HCT116 (cell line): ENCODE measurements around the gene TTC21B.

Experiments used
- CEBPB ChIP-seq: IDR thresholded peaks from 2 replicates; pipeline ENCODE4 v1.6.1; 2012; ENCODE audit warnings: low read depth
- ELF1 ChIP-seq: IDR thresholded peaks from 2 replicates; pipeline ENCODE4 v1.6.1; 2012; ENCODE audit warnings: low read depth, borderline replicate concordance
- EZH2 ChIP-seq: fragments of 200-600 bp; sonication (generic); IDR thresholded peaks from 2 replicates; pipeline ENCODE4 v1.6.1; 2017; ENCODE audit warnings: antibody characterized with exemption, mixed run types
- EZH2phosphoT487 ChIP-seq: fragments of 200-600 bp; IDR thresholded peaks from 2 replicates; pipeline ENCODE4 v1.6.1; 2018; ENCODE audit warnings: antibody characterized with exemption, borderline replicate concordance
- POLR2AphosphoS5 ChIP-seq: IDR thresholded peaks from 2 replicates; pipeline ENCODE4 v1.6.1; 2011; ENCODE audit warnings: mild to moderate bottlenecking, low read depth, low read length, moderate library complexity
- TF ChIP-seq, protein P1 (sequence below), 3 experiments: fragments of 200-600 bp in 1 of 3; sonication (generic) in 1 of 3; IDR thresholded peaks in 2 of 3; conservative IDR thresholded peaks in 1 of 3; 2 replicates each; pipeline ENCODE4 v1.5.1; 2012 to 2017; ENCODE audit warnings: low read depth in 2 of 3, low read length in 2 of 3, antibody characterized with exemption in 1 of 3, borderline replicate concordance in 1 of 3, control low read depth in 1 of 3, mild to moderate bottlenecking in 1 of 3, mixed read lengths in 1 of 3, mixed run types in 1 of 3, moderate library complexity in 1 of 3; ENCODE audit not compliant: insufficient read depth in 1 of 3
- TF ChIP-seq, protein P2 (sequence below): IDR thresholded peaks from 2 replicates; pipeline ENCODE4 v1.6.1; 2012; ENCODE audit warnings: low read depth
- TF ChIP-seq, protein P3 (sequence below): IDR thresholded peaks from 2 replicates; pipeline ENCODE4 v1.6.1; 2011; ENCODE audit warnings: mild to moderate bottlenecking, low read length, moderate library complexity; ENCODE audit not compliant: insufficient replicate concordance; ENCODE audit errors: extremely low read depth

DNA sequence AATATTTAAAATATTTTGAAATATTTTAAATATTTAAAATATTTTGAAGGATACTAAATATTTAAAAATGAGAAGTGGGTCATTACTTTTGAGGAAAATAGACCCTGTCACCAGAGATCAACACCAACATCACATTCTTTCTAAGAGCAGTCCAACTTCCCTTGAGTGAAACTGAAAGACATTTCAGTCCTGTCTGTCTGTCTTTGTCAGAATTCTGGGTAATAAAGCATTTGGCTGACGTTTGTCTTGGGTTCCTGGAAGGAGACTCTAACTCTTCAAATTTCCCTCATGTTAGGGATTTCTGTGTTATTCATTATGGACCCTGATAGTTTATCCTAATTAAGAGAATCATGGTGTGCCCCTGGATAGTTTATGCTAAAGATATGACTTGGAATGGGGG lies 32.8 kb downstream of the TTC21B start:
- TF ChIP-seq CEBPB (no peak), ELF1 (no peak), EZH2 (no peak), EZH2phosphoT487 (no peak), POLR2AphosphoS5 (no peak)
- TF ChIP-seq, protein P1, sequence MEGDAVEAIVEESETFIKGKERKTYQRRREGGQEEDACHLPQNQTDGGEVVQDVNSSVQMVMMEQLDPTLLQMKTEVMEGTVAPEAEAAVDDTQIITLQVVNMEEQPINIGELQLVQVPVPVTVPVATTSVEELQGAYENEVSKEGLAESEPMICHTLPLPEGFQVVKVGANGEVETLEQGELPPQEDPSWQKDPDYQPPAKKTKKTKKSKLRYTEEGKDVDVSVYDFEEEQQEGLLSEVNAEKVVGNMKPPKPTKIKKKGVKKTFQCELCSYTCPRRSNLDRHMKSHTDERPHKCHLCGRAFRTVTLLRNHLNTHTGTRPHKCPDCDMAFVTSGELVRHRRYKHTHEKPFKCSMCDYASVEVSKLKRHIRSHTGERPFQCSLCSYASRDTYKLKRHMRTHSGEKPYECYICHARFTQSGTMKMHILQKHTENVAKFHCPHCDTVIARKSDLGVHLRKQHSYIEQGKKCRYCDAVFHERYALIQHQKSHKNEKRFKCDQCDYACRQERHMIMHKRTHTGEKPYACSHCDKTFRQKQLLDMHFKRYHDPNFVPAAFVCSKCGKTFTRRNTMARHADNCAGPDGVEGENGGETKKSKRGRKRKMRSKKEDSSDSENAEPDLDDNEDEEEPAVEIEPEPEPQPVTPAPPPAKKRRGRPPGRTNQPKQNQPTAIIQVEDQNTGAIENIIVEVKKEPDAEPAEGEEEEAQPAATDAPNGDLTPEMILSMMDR (IDR thresholded peaks at IDR 0.05 in 2 of 3, conservative IDR thresholded peaks at IDR 0.05 in 1 of 3; ENCODE audit: borderline replicate concordance in 1 of 3, insufficient read depth in 1 of 3, low read depth in 2 of 3, low read length in 2 of 3), result no peak
- TF ChIP-seq, protein P2, sequence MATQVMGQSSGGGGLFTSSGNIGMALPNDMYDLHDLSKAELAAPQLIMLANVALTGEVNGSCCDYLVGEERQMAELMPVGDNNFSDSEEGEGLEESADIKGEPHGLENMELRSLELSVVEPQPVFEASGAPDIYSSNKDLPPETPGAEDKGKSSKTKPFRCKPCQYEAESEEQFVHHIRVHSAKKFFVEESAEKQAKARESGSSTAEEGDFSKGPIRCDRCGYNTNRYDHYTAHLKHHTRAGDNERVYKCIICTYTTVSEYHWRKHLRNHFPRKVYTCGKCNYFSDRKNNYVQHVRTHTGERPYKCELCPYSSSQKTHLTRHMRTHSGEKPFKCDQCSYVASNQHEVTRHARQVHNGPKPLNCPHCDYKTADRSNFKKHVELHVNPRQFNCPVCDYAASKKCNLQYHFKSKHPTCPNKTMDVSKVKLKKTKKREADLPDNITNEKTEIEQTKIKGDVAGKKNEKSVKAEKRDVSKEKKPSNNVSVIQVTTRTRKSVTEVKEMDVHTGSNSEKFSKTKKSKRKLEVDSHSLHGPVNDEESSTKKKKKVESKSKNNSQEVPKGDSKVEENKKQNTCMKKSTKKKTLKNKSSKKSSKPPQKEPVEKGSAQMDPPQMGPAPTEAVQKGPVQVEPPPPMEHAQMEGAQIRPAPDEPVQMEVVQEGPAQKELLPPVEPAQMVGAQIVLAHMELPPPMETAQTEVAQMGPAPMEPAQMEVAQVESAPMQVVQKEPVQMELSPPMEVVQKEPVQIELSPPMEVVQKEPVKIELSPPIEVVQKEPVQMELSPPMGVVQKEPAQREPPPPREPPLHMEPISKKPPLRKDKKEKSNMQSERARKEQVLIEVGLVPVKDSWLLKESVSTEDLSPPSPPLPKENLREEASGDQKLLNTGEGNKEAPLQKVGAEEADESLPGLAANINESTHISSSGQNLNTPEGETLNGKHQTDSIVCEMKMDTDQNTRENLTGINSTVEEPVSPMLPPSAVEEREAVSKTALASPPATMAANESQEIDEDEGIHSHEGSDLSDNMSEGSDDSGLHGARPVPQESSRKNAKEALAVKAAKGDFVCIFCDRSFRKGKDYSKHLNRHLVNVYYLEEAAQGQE, result no peak
- TF ChIP-seq, protein P3, sequence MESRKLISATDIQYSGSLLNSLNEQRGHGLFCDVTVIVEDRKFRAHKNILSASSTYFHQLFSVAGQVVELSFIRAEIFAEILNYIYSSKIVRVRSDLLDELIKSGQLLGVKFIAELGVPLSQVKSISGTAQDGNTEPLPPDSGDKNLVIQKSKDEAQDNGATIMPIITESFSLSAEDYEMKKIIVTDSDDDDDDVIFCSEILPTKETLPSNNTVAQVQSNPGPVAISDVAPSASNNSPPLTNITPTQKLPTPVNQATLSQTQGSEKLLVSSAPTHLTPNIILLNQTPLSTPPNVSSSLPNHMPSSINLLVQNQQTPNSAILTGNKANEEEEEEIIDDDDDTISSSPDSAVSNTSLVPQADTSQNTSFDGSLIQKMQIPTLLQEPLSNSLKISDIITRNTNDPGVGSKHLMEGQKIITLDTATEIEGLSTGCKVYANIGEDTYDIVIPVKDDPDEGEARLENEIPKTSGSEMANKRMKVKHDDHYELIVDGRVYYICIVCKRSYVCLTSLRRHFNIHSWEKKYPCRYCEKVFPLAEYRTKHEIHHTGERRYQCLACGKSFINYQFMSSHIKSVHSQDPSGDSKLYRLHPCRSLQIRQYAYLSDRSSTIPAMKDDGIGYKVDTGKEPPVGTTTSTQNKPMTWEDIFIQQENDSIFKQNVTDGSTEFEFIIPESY, result no peak
